Smooth muscle cell (in vitro differentiated cells): Measurements from ENCODE around the gene NEAT1. TPM values are rescaled to one million over a fixed set of nuclear protein-coding genes. Genes with fewer than 3 reads are reported as not detected.

Experiments
- DNase-seq: peaks from one replicate; lab custom pipeline; 2025; ENCODE audit not compliant: unreplicated experiment; lab: John Stamatoyannopoulos, UW
- H2AFZ ChIP-seq: fragments of 200-600 bp; sonication (generic); 2 replicates; pipeline ENCODE4 v1.6.0; 2016; ENCODE audit warnings: antibody characterized with exemption, low read depth, mild to moderate bottlenecking
- H3F3A ChIP-seq: fragments of 200-600 bp; sonication (generic); 2 replicates; pipeline ENCODE4 v1.6.0; 2017; ENCODE audit warnings: antibody characterized with exemption, low read depth
- H3K27ac ChIP-seq: fragments of 200-600 bp; sonication (generic); 2 replicates; pipeline ENCODE4 v1.5.1; 2016; ENCODE audit warnings: low read depth, mild to moderate bottlenecking
- H3K27me3 ChIP-seq: fragments of 200-600 bp; sonication (generic); 2 replicates; pipeline ENCODE4 v1.6.1; 2016; ENCODE audit warnings: low read depth, mild to moderate bottlenecking
- H3K36me3 ChIP-seq: fragments of 200-600 bp; sonication (generic); 2 replicates; pipeline ENCODE4 v1.5.1; 2016; ENCODE audit warnings: low read depth
- H3K4me1 ChIP-seq: fragments of 200-600 bp; sonication (generic); 2 replicates; pipeline ENCODE4 v1.5.1; 2016; ENCODE audit warnings: low read depth
- H3K4me2 ChIP-seq: fragments of 200-600 bp; sonication (generic); 2 replicates; pipeline ENCODE4 v1.6.0; 2016; ENCODE audit warnings: mild to moderate bottlenecking
- H3K4me3 ChIP-seq: fragments of 200-600 bp; sonication (generic); 2 replicates; pipeline ENCODE4 v1.5.1; 2016; ENCODE audit warnings: mild to moderate bottlenecking
- H3K79me2 ChIP-seq: fragments of 200-600 bp; sonication (generic); 2 replicates; pipeline ENCODE4 v1.6.0; 2016; ENCODE audit warnings: low read depth, mild to moderate bottlenecking
- H3K9ac ChIP-seq: fragments of 200-600 bp; sonication (generic); 2 replicates; pipeline ENCODE4 v1.6.0; 2016; ENCODE audit warnings: low read depth
- H3K9me3 ChIP-seq: fragments of 200-600 bp; sonication (generic); replicated peaks from 2 replicates; pipeline ENCODE4 v1.5.1; 2016; ENCODE audit warnings: low read depth
- H4K20me1 ChIP-seq: fragments of 200-600 bp; sonication (generic); 2 replicates; pipeline ENCODE4 v1.6.0; 2016; ENCODE audit warnings: low read depth
- WGBS: methylation state at CpG from one replicate; pipeline ENCODE4 v1.1.7; 2016; ENCODE audit warnings: low lambda C conversion rate; 5-methylcytosine and 5-hydroxymethylcytosine counted together
- polyA plus RNA-seq: library from polyadenylated mRNA; unstranded; fragments of >200 nt; fragmentation: Nextera tagmentation; extraction: Ambion mirVana; gene quantifications from 2 replicates; pipeline ENCODE4 v1.2.1, GENCODE V29; 2016
- total RNA-seq: library from RNA; depleted of rRNA; stranded (reverse); fragments of >200 nt; gene quantifications from 2 replicates; pipeline ENCODE4 v1.2.3, GENCODE V29; 2014
- TF ChIP-seq, protein P1 (sequence below): fragments of 200-600 bp; sonication (generic); IDR thresholded peaks from 2 replicates; pipeline ENCODE4 v1.5.1; 2017; ENCODE audit warnings: borderline replicate concordance, mild to moderate bottlenecking, antibody characterized with exemption; ENCODE audit not compliant: insufficient read depth, poor library complexity, severe bottlenecking

NEAT1 gene
- total and polyA plus RNA-seq, 2 experiments from 2014 or later: 14.9 to 155 TPM

DNA sequence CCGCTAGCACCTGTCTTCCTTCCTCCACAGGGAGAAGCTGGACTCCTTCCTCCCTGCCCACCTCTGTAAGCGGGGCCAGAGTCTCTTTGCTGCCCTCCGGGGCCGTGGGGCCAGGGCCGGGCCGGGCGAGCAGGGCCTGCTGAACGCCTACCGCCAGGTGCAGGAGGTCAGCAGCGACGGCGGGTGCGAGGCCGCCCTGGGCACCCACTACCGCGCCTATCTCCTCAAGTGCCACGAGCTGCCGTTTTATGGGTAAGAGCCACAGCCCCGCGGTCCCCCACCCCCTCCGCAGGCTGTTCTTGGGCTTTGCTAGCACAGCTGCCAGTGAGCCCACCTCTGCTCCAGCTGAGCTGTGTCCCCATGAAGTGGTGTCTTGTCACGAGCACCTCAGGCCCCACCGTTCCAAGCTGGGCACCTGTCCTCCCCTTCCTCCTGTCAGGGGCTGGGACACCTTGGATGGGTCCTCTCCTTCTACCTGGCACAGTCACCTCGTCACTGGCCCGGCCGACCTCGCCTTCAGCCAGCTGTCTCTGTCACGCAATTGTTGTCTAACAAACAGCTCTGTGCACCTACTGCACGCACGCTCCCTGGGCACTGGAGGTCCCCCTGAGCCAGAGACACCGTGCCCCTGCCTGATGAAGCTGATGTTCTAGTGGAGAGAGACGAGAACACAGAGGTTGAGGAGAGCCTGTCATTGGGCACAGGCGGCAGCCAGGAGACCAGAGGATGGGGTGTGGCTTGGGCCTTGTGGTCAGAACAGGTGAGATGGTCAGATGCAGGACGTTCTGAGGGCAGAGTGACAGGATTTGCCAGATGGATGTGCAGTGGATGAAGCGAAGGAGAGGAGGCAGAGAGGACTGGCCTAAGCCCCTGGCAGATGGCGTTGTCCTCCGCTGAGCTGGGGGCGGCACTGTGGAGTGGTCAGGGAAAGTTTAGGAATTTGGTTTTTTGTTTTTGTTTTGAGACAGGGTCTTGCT, 25.5 kb upstream of the NEAT1 start:
- Histone ChIP-seq H3F3A (no peaks in the 10 kb centered on the region), H3K4me3 (no peak overlapping the region), H4K20me1 (peaks cover 51% of the 10 kb centered on the region), H3K27me3 (no peaks in the 10 kb centered on the region), H3K27ac (no peak overlapping the region), H2AFZ (no peak overlapping the region), H3K9ac (no peak overlapping the region), H3K79me2 (peaks cover 17% of the 10 kb centered on the region), H3K36me3 (no peaks in the 10 kb centered on the region), H3K9me3 (no peaks in the 10 kb centered on the region), H3K4me2 (no peak overlapping the region), H3K4me1 (no peaks in the 10 kb centered on the region)
- TF ChIP-seq, protein P1, sequence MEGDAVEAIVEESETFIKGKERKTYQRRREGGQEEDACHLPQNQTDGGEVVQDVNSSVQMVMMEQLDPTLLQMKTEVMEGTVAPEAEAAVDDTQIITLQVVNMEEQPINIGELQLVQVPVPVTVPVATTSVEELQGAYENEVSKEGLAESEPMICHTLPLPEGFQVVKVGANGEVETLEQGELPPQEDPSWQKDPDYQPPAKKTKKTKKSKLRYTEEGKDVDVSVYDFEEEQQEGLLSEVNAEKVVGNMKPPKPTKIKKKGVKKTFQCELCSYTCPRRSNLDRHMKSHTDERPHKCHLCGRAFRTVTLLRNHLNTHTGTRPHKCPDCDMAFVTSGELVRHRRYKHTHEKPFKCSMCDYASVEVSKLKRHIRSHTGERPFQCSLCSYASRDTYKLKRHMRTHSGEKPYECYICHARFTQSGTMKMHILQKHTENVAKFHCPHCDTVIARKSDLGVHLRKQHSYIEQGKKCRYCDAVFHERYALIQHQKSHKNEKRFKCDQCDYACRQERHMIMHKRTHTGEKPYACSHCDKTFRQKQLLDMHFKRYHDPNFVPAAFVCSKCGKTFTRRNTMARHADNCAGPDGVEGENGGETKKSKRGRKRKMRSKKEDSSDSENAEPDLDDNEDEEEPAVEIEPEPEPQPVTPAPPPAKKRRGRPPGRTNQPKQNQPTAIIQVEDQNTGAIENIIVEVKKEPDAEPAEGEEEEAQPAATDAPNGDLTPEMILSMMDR: no peak
- no peak for DNase-seq
- 97% methylated on average over 38 of the region's 38 CpGs for WGBS

DNA sequence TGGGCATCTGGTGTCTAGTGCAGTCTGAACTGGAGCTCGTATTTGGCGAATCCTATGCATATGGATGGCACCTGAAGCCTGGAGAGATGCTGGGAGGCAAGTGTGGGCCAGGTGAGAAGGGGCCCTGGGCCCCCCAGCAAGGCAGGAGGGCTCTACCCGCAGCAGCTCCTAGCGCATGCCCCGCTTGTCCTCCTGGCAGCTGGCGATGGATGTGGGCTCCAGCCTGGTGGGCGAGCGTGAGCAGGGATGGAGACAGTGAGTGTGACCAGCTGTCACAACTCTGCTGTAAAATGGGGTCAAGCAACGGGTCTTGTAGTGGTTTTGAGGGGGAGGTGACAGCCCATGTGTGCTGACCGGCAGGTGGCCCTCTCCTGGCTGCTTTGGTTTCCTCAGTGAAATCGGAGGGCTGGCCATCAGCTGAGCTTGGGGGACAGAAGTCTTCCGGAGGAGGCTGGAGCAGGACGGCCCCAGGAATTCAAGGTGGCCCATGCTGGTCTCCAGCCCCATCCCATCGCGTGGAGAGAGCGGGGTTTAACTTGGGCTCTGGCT, 24.2 kb upstream of the NEAT1 start:
- no peaks in the 10 kb centered on the region for H3K9me3 ChIP-seq
- H3K4me2 ChIP-seq: no peak overlapping the region
- 95% methylated on average over 16 of the region's 16 CpGs for WGBS
- no peaks in the 10 kb centered on the region for H3K27me3 ChIP-seq
- H4K20me1 ChIP-seq: peaks cover 45% of the 10 kb centered on the region
- no peak overlapping the region for H3K27ac ChIP-seq
- H3K79me2 ChIP-seq: peaks cover 3% of the 10 kb centered on the region
- no peak overlapping the region for H2AFZ ChIP-seq
- TF ChIP-seq, protein P1: no peak
- H3K4me3 ChIP-seq: no peak overlapping the region
- no peaks in the 10 kb centered on the region for H3K4me1 ChIP-seq
- H3K9ac ChIP-seq: no peak overlapping the region
- H3K36me3 ChIP-seq: no peaks in the 10 kb centered on the region
- no peaks in the 10 kb centered on the region for H3F3A ChIP-seq
- DNase-seq: no peak

DNA sequence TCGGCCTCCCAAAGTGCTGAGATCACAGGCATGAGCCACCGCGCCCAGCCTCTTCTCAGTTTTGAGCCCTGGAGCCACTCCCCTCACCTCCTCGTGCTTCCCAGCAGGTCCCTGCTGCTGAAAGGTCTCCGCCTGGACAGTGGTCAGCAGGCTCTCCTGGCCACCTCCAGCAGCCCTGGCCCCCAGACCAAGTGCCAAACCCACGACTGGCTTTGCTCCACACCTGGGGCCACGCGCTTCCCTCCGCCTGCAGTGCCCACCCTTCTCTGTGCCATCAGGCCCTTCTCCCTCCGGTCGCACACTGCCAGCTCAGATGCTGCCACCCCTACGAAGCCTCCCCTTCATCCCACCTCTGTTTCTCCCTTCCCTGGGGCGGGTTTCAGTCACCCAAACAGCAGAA, 23.3 kb upstream of the NEAT1 start:
- no peaks in the 10 kb centered on the region for H3K4me1 ChIP-seq
- no peaks in the 10 kb centered on the region for H3K36me3 ChIP-seq
- TF ChIP-seq, protein P1: no peak
- DNase-seq: no peak
- no peaks in the 10 kb centered on the region for H3K9me3 ChIP-seq
- no peak overlapping the region for H2AFZ ChIP-seq
- H3K27ac ChIP-seq: no peak overlapping the region
- H3K27me3 ChIP-seq: no peaks in the 10 kb centered on the region
- H3K79me2 ChIP-seq: no peaks in the 10 kb centered on the region
- H3F3A ChIP-seq: no peaks in the 10 kb centered on the region
- no peak overlapping the region for H3K4me2 ChIP-seq
- H3K9ac ChIP-seq: no peak overlapping the region
- no peak overlapping the region for H3K4me3 ChIP-seq
- peaks cover 45% of the 10 kb centered on the region for H4K20me1 ChIP-seq
- WGBS: 96% methylated on average over 12 of the region's 13 CpGs
